ENCODE results near the gene ADGRD1. TPM values are rescaled to one million over a fixed set of nuclear protein-coding genes. Genes with fewer than 3 reads are reported as not detected.

ADGRD1 gene
- total RNA-seq, 1 donor from 2014 or later: 0.84 TPM

GRCh38 chr12:131028587-131029338 is 75.1 kb downstream of the ADGRD1 start:
- no peaks in the 10 kb centered on the region for H3K27me3 Mint-ChIP-seq
- no peak overlapping the region for H3K27ac Mint-ChIP-seq
- no peak overlapping the region for H3K4me3 Mint-ChIP-seq
- no peaks in the 10 kb centered on the region for H3K36me3 Mint-ChIP-seq (ENCODE audit: low read depth)
- H3K4me1 Mint-ChIP-seq: no peaks in the 10 kb centered on the region
- intact Hi-C loops (cut with micrococcal nuclease): no loop called here
- no peaks in the 10 kb centered on the region for H3K9me3 Mint-ChIP-seq
- no peak for DNase-seq

- intact Hi-C loops (cut with micrococcal nuclease): no loop called here
- no peak overlapping the region for H3K27ac Mint-ChIP-seq
- no peaks in the 10 kb centered on the region for H3K27me3 Mint-ChIP-seq
- no peaks in the 10 kb centered on the region for H3K4me1 Mint-ChIP-seq
- no peaks in the 10 kb centered on the region for H3K9me3 Mint-ChIP-seq
- H3K36me3 Mint-ChIP-seq (ENCODE audit: low read depth): no peaks in the 10 kb centered on the region
- DNase-seq: no peak
- no peak overlapping the region for H3K4me3 Mint-ChIP-seq
These were observed 77.0 kb downstream of the ADGRD1 start for GRCh38 chr12:131030472-131031328.

DNA sequence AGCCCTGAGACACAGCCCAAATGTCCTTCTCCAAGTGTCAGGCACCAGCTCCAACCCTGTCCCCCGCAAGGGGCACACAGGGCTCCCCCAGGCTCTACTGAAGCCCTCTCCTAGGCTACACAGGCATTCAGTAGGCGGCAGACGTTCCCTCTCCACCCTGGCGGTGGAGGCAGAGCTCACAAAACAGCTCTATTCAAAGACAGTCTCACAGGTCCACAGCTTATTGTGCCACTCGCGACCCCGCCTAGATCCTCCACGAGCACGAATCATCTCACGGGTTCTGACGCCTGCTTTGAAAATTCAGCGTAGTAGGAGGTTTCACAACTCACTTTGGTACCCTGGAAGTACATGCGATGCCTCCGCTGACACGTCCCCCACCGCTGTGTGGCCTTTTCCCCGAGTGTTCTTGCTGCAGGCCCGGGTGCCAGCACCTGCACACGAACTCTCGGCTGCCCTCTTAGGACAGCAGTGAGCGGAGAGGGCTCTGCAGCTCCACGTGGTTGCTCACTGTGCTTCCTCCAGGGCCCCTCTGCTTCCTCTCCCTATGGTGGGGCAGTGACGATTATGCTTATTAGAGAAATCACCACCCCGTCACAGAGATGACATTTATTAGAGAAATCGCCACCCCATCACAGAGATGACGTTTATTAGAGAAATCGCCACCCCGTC is 78.5 kb downstream of the ADGRD1 start:
- Mint-ChIP-seq H3K4me1 (no peaks in the 10 kb centered on the region), H3K27ac (no peak overlapping the region), H3K4me3 (no peak overlapping the region)

DNA sequence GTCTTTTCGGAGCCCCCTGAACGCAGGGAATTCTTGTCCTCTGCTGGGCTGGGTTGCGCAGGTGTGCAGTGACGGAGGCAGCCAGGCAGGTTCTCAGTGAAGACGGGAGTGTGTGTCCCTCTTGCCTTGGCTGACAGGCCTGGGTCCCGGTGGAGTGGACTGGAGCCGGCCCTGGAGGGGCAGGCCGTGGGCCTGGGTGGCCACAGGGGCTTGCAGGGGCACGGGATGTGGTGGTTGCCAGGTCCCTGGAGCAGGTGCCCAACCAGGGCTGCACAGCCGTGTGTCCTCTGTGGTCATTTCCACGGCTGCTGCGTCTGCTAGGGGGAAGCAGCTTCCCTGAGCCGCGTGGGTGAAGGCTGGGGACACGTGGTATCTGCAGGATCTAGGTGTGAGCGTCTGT is 79.8 kb downstream of the ADGRD1 start:
- intact Hi-C loops (cut with micrococcal nuclease): no loop called here
- DNase-seq: no peak

More for the DNA sequence above, 78.5 kb downstream of the ADGRD1 start:
- Mint-ChIP-seq H3K9me3 (peaks cover 12% of the 10 kb centered on the region), H3K27me3 (no peaks in the 10 kb centered on the region), H3K36me3 (ENCODE audit: low read depth) (no peaks in the 10 kb centered on the region)
- DNase-seq: no peak
- intact Hi-C loops (cut with micrococcal nuclease): no loop called here

GRCh38 chr12:131033886-131034482 is 80.3 kb downstream of the ADGRD1 start:
- no peak overlapping the region for H3K27ac Mint-ChIP-seq
- no peak overlapping the region for H3K4me3 Mint-ChIP-seq
- DNase-seq: no peak
- H3K4me1 Mint-ChIP-seq: no peaks in the 10 kb centered on the region
- intact Hi-C loops (cut with micrococcal nuclease): no loop called here
- H3K9me3 Mint-ChIP-seq: peaks cover 15% of the 10 kb centered on the region
- no peaks in the 10 kb centered on the region for H3K36me3 Mint-ChIP-seq (ENCODE audit: low read depth)
- no peaks in the 10 kb centered on the region for H3K27me3 Mint-ChIP-seq

More for the DNA sequence above, 79.8 kb downstream of the ADGRD1 start:
- Mint-ChIP-seq H3K4me1 (no peaks in the 10 kb centered on the region), H3K36me3 (ENCODE audit: low read depth) (no peaks in the 10 kb centered on the region), H3K27ac (no peak overlapping the region), H3K27me3 (no peaks in the 10 kb centered on the region), H3K9me3 (peaks cover 15% of the 10 kb centered on the region), H3K4me3 (no peak overlapping the region)

DNA sequence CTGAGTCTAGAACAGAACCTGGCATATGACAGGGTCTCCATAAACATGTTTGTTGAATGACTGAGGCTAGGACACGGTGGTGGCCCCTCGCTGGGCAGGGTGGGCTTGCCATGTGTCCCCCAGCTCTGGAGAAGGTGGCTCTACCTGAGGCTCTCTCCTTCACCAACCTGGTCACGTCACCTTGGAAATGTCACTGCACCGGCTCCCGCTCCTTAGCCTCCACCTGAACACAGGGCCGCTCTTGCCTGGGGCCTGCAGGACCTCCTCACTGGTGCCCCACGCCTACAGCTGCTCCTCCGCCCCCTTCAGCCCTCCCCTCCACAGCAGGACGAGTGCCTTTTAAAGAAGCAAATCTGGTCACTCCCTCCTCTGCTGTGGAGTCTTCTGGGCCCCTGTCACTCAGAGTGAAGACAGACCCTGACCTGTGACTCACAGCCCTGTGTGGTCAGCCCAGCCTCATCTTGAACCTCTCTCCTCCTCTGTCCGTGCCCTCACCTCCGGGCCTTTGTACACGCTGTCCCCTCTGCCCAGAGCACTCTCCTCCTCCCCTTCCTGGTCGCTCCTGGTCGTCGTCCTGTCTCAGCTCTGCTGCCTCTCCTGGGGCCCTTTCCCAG is 81.0 kb downstream of the ADGRD1 start:
- Mint-ChIP-seq H3K27me3 (no peaks in the 10 kb centered on the region), H3K4me3 (no peak overlapping the region), H3K36me3 (ENCODE audit: low read depth) (no peaks in the 10 kb centered on the region), H3K9me3 (peaks cover 15% of the 10 kb centered on the region), H3K27ac (no peak overlapping the region), H3K4me1 (no peaks in the 10 kb centered on the region)
- intact Hi-C loops (cut with micrococcal nuclease): no loop called here
- no peak for DNase-seq

DNA sequence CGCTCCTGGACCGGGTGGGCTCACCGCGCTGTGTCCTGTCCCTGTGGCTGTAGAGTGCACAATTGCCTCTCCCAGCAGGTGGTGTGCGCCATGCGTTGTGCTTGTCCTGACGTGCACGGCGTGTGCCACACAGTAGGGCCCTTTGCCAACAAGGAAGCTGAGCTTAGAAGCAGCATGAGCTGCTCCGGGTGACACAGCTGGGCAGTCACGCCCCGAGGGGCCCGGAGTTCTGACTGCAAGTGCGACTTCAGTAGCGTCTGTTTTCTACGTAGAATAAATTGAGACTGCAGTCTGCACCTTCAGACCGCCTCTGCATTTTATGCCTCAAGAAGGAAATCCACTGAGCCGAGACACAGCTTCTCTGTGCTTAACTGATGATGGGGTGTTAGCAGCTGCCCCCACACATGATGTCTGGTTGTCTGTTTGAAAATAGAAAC is 81.6 kb downstream of the ADGRD1 start:
- Mint-ChIP-seq H3K4me1 (no peaks in the 10 kb centered on the region), H3K27me3 (no peaks in the 10 kb centered on the region), H3K36me3 (ENCODE audit: low read depth) (no peaks in the 10 kb centered on the region), H3K9me3 (peaks cover 15% of the 10 kb centered on the region), H3K27ac (no peak overlapping the region), H3K4me3 (no peak overlapping the region)
- no peak for DNase-seq
- intact Hi-C loops (cut with micrococcal nuclease): no loop called here

GRCh38 chr12:131038159-131038558 is 84.5 kb downstream of the ADGRD1 start:
- Mint-ChIP-seq H3K27ac (no peak overlapping the region), H3K9me3 (peaks cover 15% of the 10 kb centered on the region), H3K4me3 (no peak overlapping the region), H3K36me3 (ENCODE audit: low read depth) (no peaks in the 10 kb centered on the region), H3K4me1 (no peaks in the 10 kb centered on the region), H3K27me3 (no peaks in the 10 kb centered on the region)
- intact Hi-C loops (cut with micrococcal nuclease): no loop called here
- no peak for DNase-seq

DNA sequence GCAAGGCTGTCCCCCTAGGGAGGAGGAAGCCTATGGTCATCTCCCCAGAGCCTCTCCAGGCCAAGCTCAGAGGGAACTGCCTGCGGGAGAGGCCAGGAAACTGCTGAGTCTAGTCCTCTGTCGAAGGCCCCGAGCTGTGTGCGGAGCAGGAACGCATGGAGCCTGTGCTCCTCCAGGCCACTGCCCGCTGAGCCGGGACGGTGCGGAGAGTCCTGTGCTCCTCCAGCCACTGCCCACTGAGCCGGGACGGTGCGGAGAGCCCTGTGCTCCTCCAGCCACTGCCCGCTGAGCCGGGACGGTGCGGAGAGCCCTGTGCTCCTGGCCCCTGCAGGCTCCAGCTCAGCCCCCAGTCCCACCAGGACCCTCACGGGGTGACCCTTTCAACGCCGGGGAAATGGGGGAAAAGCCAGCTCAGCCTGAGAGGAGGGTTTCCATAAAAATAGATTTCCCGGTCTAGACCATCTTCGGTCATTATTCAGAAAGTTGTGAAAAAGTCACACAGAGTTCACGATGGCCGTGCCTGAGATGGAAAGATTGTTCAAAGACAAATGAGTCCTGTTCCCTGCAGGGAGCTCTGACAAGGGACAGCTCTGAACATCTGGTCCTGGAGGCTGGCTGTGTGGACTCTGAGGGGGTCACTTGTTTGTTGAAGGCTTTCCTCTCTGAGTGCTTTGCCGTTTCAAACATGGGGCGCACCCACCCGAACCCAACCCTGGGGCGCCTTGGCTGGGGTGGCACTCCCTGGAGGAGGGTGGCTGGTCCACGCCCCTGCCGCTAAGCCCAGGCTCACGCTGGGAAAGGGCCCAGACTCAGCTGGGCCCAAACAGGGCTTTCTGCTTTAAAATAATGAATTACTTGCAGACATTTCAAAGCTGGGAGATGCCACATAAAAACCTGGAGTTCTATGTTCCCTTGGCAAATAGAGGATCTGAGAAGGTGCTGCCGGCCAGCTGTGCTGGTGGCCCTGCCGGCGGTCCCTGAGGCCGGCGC is 85.5 kb downstream of the ADGRD1 start:
- no peak overlapping the region for H3K4me3 Mint-ChIP-seq
- intact Hi-C loops (cut with micrococcal nuclease): no loop called here
- DNase-seq: no peak
- H3K9me3 Mint-ChIP-seq: peaks cover 15% of the 10 kb centered on the region
- H3K27me3 Mint-ChIP-seq: no peaks in the 10 kb centered on the region
- no peak overlapping the region for H3K27ac Mint-ChIP-seq
- no peaks in the 10 kb centered on the region for H3K36me3 Mint-ChIP-seq (ENCODE audit: low read depth)
- no peaks in the 10 kb centered on the region for H3K4me1 Mint-ChIP-seq

GRCh38 chr12:131040491-131040890 is 86.8 kb downstream of the ADGRD1 start:
- H3K36me3 Mint-ChIP-seq (ENCODE audit: low read depth): no peaks in the 10 kb centered on the region
- no peak overlapping the region for H3K4me3 Mint-ChIP-seq
- no peak for DNase-seq
- peaks cover 15% of the 10 kb centered on the region for H3K9me3 Mint-ChIP-seq
- no peaks in the 10 kb centered on the region for H3K27me3 Mint-ChIP-seq
- no peak overlapping the region for H3K27ac Mint-ChIP-seq
- intact Hi-C loops (cut with micrococcal nuclease): no loop called here
- no peaks in the 10 kb centered on the region for H3K4me1 Mint-ChIP-seq

GRCh38 chr12:131041216-131041967 is 87.7 kb downstream of the ADGRD1 start:
- no peak overlapping the region for H3K4me3 Mint-ChIP-seq
- no peak for DNase-seq
- no peaks in the 10 kb centered on the region for H3K27me3 Mint-ChIP-seq
- H3K9me3 Mint-ChIP-seq: peaks cover 12% of the 10 kb centered on the region
- no peak overlapping the region for H3K27ac Mint-ChIP-seq
- H3K36me3 Mint-ChIP-seq (ENCODE audit: low read depth): no peaks in the 10 kb centered on the region
- no peaks in the 10 kb centered on the region for H3K4me1 Mint-ChIP-seq
- intact Hi-C loops (cut with micrococcal nuclease): no loop called here

Measured in activated CD4-positive, alpha-beta T cell treated with anti-CD3 and anti-CD28 coated beads, Interleukin-2, amount 10 ng/mL, durations not matched to agents 24 days and 14 days (primary cell).